Panc1 (cell line): ENCODE results near the gene RNF212. TPM values are rescaled to one million over a fixed set of nuclear protein-coding genes. Genes with fewer than 3 reads are reported as not detected.
"Not testable (repeated sequence)": the region's sequence is repeated elsewhere in the genome, so short reads cannot be mapped to it uniquely, and the experiment has no call there.

ENCODE experiments used
- ATAC-seq: fragments of 200-7000 bp; cut with Tn5 transposase; 2 replicates; pipeline ENCODE4 v1.9.1; 2020; ENCODE audit warnings: mild to moderate bottlenecking, moderate library complexity
- BruUV-seq: library from RNA; stranded (reverse); fragments of 400-500 nt; replicated peaks from 2 replicates; lab custom pipeline; 2021; lab: Mats Ljungman, UMichigan
- CTCF ChIA-PET: fragments of 300-600 bp; sonication (Branson Sonifier 250); formaldehyde crosslinking; loops from one replicate; lab custom pipeline; 2022; ENCODE audit warnings: antibody characterized with exemption; lab: Charles Lee
- POLR2A ChIA-PET: fragments of 300-600 bp; sonication (Branson Sonifier 250); formaldehyde crosslinking; loops from one replicate; lab custom pipeline; 2022; ENCODE audit warnings: antibody characterized with exemption; lab: Charles Lee
- DNase-seq: peaks from one replicate; pipeline ENCODE4 v3.0.0-alpha.2; 2010; ENCODE audit warnings: low read depth, low spot score
- H3K27ac ChIP-seq: 2 replicates; pipeline ENCODE4 v1.5.1; 2011; ENCODE audit warnings: mild to moderate bottlenecking, low read length, inconsistent platforms
- H3K27me3 ChIP-seq: fragments of 200-500 bp; sonication (Bioruptor generic); 2 replicates; pipeline ENCODE4 v1.6.0; 2014; ENCODE audit warnings: low read length, inconsistent platforms; ENCODE audit not compliant: control insufficient read depth, insufficient read depth
- H3K36me3 ChIP-seq: fragments of 200-500 bp; sonication (Bioruptor generic); 2 replicates; pipeline ENCODE4 v1.5.1; 2014; ENCODE audit warnings: inconsistent platforms, mild to moderate bottlenecking, low read length, moderate library complexity; ENCODE audit not compliant: control insufficient read depth, insufficient read depth
- H3K4me1 ChIP-seq: 2 replicates; pipeline ENCODE4 v1.5.1; 2011; ENCODE audit warnings: inconsistent platforms, mild to moderate bottlenecking, low read length, moderate library complexity; ENCODE audit not compliant: control insufficient read depth, insufficient read depth
- H3K4me3 ChIP-seq, 2 experiments: 2 replicates each; pipeline ENCODE4 v1.5.1; 2011 to 2012; ENCODE audit warnings: low read depth in 2 of 2, low read length in 2 of 2, mild to moderate bottlenecking in 2 of 2, inconsistent platforms in 1 of 2, moderate library complexity in 1 of 2
- H3K9me3 ChIP-seq: fragments of 200-500 bp; sonication (Bioruptor generic); 2 replicates; pipeline ENCODE4 v1.5.1; 2014; ENCODE audit warnings: low read depth, mild to moderate bottlenecking, inconsistent platforms, low read length, moderate library complexity; ENCODE audit not compliant: control insufficient read depth, insufficient read depth
- POLR2AphosphoS5 ChIP-seq: IDR thresholded peaks from 2 replicates; pipeline ENCODE4 v1.6.1; 2012; ENCODE audit warnings: mild to moderate bottlenecking, low read depth, low read length, moderate library complexity
- REST ChIP-seq, 2 experiments: IDR thresholded peaks; 2 replicates each; pipeline ENCODE4 v1.6.1; 2011 to 2012; ENCODE audit warnings: low read depth in 2 of 2, control low read depth in 1 of 2, low read length in 1 of 2, mild to moderate bottlenecking in 1 of 2, moderate library complexity in 1 of 2; ENCODE audit not compliant: insufficient read depth in 1 of 2
- SIN3A ChIP-seq: IDR thresholded peaks from 2 replicates; pipeline ENCODE4 v1.6.1; 2012; ENCODE audit warnings: low read depth, mild to moderate bottlenecking, low read length, moderate library complexity, borderline replicate concordance; ENCODE audit not compliant: insufficient read depth
- TCF7L2 ChIP-seq: IDR thresholded peaks from 2 replicates; pipeline ENCODE4 v1.6.1; 2011; ENCODE audit warnings: mild to moderate bottlenecking, low read depth, low read length, inconsistent platforms
- in situ Hi-C: cut with HindIII; loops from 2 replicates; pipeline ENCODE4 v1.10.0; 2016; ENCODE audit warnings: low sequenced_read_pairs, low pct_unique_long_range_greater_than_20kb
- intact Hi-C: fragments of 100-400 bp; cut with micrococcal nuclease; formaldehyde crosslinking; loops from one replicate; pipeline ENCODE4 v1.10.0; 2022; ENCODE audit not compliant: unreplicated experiment
- total RNA-seq: library from RNA; stranded (reverse); gene quantifications from one replicate; pipeline ENCODE4 v1.2.1, GENCODE V29; 2021; ENCODE audit not compliant: unreplicated experiment
- TF ChIP-seq, protein P1 (sequence below): fragments of 450-650 bp; IDR thresholded peaks from 2 replicates; pipeline ENCODE4 v1.5.1; 2017; ENCODE audit warnings: mild to moderate bottlenecking

The RNF212 gene
- total RNA-seq, 1 experiment from 2014 or later: not detected

- in situ Hi-C loops: no loop called here
- BruUV-seq: no TSS peak
These were observed 57.4 kb downstream of the RNF212 start for GRCh38 chr4:1055721-1056590.

GRCh38 chr4:1055243-1055701, 58.1 kb downstream of the RNF212 start:
- H3K27ac ChIP-seq, H3K9me3 ChIP-seq, H3K4me1 ChIP-seq, POLR2A ChIA-PET, CTCF ChIA-PET, intact Hi-C loops, H3K36me3 ChIP-seq, H3K27me3 ChIP-seq, H3K4me3 ChIP-seq, ATAC-seq, in situ Hi-C loops, DNase-seq, BruUV-seq: not testable (repeated sequence)

More at GRCh38 chr4:1055721-1056590, 57.4 kb downstream of the RNF212 start:
- ChIA-PET CTCF (no interaction called here), POLR2A (no interaction called here)
- no peak for ATAC-seq
- intact Hi-C loops: no loop called here
- DNase-seq: no peak
- Histone ChIP-seq H3K9me3 (no peaks in the 10 kb centered on the region), H3K36me3 (no peaks in the 10 kb centered on the region), H3K4me3 (no peak overlapping the region), H3K27ac (no peak overlapping the region), H3K27me3 (no peaks in the 10 kb centered on the region), H3K4me1 (peaks cover 3% of the 10 kb centered on the region; the same call in 1 of the 2 replicates)
- no peak for TF ChIP-seq REST (IDR thresholded peaks at IDR 0.05; ENCODE audit: insufficient read depth in 1 of 2, low read depth in 2 of 2, low read length in 1 of 2)
- TF ChIP-seq, protein P1, sequence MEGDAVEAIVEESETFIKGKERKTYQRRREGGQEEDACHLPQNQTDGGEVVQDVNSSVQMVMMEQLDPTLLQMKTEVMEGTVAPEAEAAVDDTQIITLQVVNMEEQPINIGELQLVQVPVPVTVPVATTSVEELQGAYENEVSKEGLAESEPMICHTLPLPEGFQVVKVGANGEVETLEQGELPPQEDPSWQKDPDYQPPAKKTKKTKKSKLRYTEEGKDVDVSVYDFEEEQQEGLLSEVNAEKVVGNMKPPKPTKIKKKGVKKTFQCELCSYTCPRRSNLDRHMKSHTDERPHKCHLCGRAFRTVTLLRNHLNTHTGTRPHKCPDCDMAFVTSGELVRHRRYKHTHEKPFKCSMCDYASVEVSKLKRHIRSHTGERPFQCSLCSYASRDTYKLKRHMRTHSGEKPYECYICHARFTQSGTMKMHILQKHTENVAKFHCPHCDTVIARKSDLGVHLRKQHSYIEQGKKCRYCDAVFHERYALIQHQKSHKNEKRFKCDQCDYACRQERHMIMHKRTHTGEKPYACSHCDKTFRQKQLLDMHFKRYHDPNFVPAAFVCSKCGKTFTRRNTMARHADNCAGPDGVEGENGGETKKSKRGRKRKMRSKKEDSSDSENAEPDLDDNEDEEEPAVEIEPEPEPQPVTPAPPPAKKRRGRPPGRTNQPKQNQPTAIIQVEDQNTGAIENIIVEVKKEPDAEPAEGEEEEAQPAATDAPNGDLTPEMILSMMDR: no peak
- TF ChIP-seq TCF7L2: no peak
- TF ChIP-seq SIN3A: no peak
- no peak for TF ChIP-seq POLR2AphosphoS5

GRCh38 chr4:1054696-1055242, 58.6 kb downstream of the RNF212 start:
- in situ Hi-C loops, POLR2A ChIA-PET, H3K9me3 ChIP-seq, H3K27ac ChIP-seq, H3K36me3 ChIP-seq, intact Hi-C loops, H3K4me3 ChIP-seq, BruUV-seq, DNase-seq, ATAC-seq, CTCF ChIA-PET, H3K4me1 ChIP-seq, H3K27me3 ChIP-seq: not testable (repeated sequence)

DNA sequence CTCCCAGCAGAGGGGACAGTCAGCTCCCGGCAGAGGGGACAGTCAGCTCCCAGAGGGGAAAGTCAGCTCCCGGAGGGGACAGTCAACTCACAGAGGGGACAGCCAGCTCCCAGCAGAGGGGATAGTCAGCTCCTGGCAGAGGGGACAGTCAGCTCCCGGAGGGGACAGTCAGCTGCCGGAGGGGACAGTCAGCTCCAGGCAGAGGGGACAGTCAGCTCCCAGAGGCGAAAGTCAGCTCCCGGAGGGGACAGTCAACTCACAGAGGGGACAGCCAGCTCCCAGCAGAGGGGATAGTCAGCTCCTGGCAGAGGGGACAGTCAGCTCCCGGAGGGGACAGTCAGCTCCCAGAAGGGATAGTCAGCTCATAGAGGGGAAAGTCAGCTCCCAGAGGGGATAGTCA, 59.5 kb downstream of the RNF212 start:
- DNase-seq, H3K9me3 ChIP-seq, H3K4me3 ChIP-seq, intact Hi-C loops, in situ Hi-C loops, H3K36me3 ChIP-seq, H3K27ac ChIP-seq, POLR2A ChIA-PET, ATAC-seq, CTCF ChIA-PET, H3K27me3 ChIP-seq, BruUV-seq, H3K4me1 ChIP-seq: not testable (repeated sequence)
